PC-9 (cell line): Measurements from ENCODE around the gene ENAH. TPM values are rescaled to one million over a fixed set of nuclear protein-coding genes. Genes with fewer than 3 reads are reported as not detected.

Experiments used
- BruUV-seq: library from RNA; stranded (reverse); fragments of 400-500 nt; replicated peaks from 2 replicates; lab custom pipeline; 2021; lab: Mats Ljungman, UMichigan
- CTCF ChIA-PET: fragments of 300-600 bp; sonication (Branson Sonifier 250); formaldehyde crosslinking; loops from one replicate; lab custom pipeline; 2022; ENCODE audit warnings: antibody characterized with exemption; lab: Charles Lee
- POLR2A ChIA-PET: fragments of 300-600 bp; sonication (Branson Sonifier 250); formaldehyde crosslinking; loops from one replicate; lab custom pipeline; 2022; ENCODE audit warnings: antibody characterized with exemption; ENCODE audit not compliant: unreplicated experiment; lab: Charles Lee
- DNase-seq, 2 experiments: peaks; one replicate each; pipeline versions ENCODE4 v3.0.0 to v3.0.0-alpha.2; 2015 to 2022; ENCODE audit warnings: mixed read lengths in 1 of 2
- H2AFZ ChIP-seq: fragments of 200-600 bp; sonication (generic); 2 replicates; pipeline ENCODE4 v1.8.1; 2017; ENCODE audit warnings: antibody characterized with exemption
- H3F3A ChIP-seq: fragments of 200-600 bp; sonication (generic); 2 replicates; pipeline ENCODE4 v1.8.1; 2017; ENCODE audit warnings: antibody characterized with exemption, mild to moderate bottlenecking, low read depth; ENCODE audit not compliant: insufficient read depth
- H3K27ac ChIP-seq: fragments of 200-600 bp; sonication (generic); 2 replicates; pipeline ENCODE4 v1.6.1; 2016; ENCODE audit warnings: mixed run types
- H3K27me3 ChIP-seq: fragments of 200-600 bp; sonication (generic); 2 replicates; pipeline ENCODE4 v1.6.1; 2016; ENCODE audit warnings: low read depth, mixed run types; ENCODE audit not compliant: insufficient read depth
- H3K36me3 ChIP-seq: fragments of 200-600 bp; sonication (generic); 2 replicates; pipeline ENCODE4 v1.6.1; 2016; ENCODE audit warnings: low read depth, mixed run types
- H3K4me1 ChIP-seq: fragments of 200-600 bp; sonication (generic); replicated peaks from 2 replicates; pipeline ENCODE4 v1.6.1; 2016; ENCODE audit warnings: mixed run types; ENCODE audit not compliant: insufficient read depth
- H3K4me2 ChIP-seq: fragments of 200-600 bp; sonication (generic); 2 replicates; pipeline ENCODE4 v1.6.1; 2017; ENCODE audit warnings: mixed run types
- H3K4me3 ChIP-seq: fragments of 200-600 bp; sonication (generic); 2 replicates; pipeline ENCODE4 v1.6.1; 2016; ENCODE audit warnings: mixed run types
- H3K79me2 ChIP-seq: fragments of 200-600 bp; sonication (generic); 2 replicates; pipeline ENCODE4 v1.6.1; 2017; ENCODE audit warnings: low read depth, mixed run types
- H3K9me2 ChIP-seq: fragments of 200-600 bp; sonication (generic); 2 replicates; pipeline ENCODE4 v1.8.1; 2017; ENCODE audit warnings: mild to moderate bottlenecking; ENCODE audit not compliant: insufficient read depth
- H3K9me3 ChIP-seq: fragments of 200-600 bp; sonication (generic); 2 replicates; pipeline ENCODE4 v1.8.1; 2016; ENCODE audit warnings: low read depth; ENCODE audit not compliant: insufficient read depth
- H4K20me1 ChIP-seq: fragments of 200-600 bp; sonication (generic); 2 replicates; pipeline ENCODE4 v1.8.1; 2017; ENCODE audit not compliant: insufficient read depth
- EZH2 ChIP-seq: fragments of 200-600 bp; sonication (generic); IDR thresholded peaks from 2 replicates; pipeline ENCODE4 v1.8.0; 2017; ENCODE audit warnings: antibody characterized with exemption, low read depth
- intact Hi-C: fragments of 100-400 bp; cut with micrococcal nuclease; formaldehyde crosslinking; loops from one replicate; pipeline ENCODE4 v1.10.0; 2022; ENCODE audit not compliant: unreplicated experiment
- total RNA-seq: library from RNA; stranded (reverse); gene quantifications from 2 replicates; pipeline ENCODE4 v1.2.3, GENCODE V29; 2021
- TF ChIP-seq, protein P1 (sequence below): fragments of 200-600 bp; sonication (generic); conservative IDR thresholded peaks from 2 replicates; pipeline ENCODE4 v1.6.1; 2017; ENCODE audit warnings: mixed run types, antibody characterized with exemption, mild to moderate bottlenecking, moderate library complexity

ENAH gene
- total RNA-seq, 1 experiment from 2014 or later: 167 TPM

DNA sequence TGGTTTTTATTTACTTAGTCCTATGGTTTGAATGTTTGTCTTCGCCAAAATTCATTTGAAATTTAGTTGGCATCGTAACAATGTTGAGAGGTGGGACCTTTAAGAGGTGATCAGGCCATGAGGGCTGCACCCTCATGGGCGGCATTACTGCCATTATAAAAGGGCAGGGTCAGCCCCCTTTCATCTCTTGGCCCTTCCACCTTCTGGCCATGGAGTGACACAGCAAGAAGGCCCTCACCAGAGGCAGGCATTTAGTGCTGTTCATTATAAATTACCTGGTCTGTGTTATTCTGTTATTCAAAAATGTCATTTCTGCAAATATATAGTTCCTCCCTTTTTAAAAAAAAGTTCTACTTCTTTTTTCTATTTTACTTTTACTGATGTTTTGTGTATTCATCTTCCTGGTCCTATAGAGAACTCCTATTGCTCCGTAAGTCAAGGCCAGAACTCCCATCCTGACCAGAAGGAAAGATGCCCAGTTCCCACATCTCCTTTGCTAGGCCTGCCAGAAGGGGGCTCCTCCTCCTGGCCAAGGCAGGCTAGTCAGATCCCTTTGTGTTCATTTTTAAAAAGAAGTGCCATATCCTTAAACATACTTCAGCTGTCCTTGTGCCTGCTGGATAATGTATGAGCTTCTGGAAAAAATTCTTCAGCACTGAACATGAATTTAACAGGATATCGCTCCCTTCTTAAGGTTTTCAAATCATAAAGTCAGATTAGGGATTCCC is 215.0 kb downstream of the ENAH start:
- no peaks in the 10 kb centered on the region for H3K9me2 ChIP-seq
- TF ChIP-seq, protein P1, sequence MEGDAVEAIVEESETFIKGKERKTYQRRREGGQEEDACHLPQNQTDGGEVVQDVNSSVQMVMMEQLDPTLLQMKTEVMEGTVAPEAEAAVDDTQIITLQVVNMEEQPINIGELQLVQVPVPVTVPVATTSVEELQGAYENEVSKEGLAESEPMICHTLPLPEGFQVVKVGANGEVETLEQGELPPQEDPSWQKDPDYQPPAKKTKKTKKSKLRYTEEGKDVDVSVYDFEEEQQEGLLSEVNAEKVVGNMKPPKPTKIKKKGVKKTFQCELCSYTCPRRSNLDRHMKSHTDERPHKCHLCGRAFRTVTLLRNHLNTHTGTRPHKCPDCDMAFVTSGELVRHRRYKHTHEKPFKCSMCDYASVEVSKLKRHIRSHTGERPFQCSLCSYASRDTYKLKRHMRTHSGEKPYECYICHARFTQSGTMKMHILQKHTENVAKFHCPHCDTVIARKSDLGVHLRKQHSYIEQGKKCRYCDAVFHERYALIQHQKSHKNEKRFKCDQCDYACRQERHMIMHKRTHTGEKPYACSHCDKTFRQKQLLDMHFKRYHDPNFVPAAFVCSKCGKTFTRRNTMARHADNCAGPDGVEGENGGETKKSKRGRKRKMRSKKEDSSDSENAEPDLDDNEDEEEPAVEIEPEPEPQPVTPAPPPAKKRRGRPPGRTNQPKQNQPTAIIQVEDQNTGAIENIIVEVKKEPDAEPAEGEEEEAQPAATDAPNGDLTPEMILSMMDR: peak; percentile 52; the same call in 1 of the 2 replicates
- TF ChIP-seq EZH2: no peak
- H3F3A ChIP-seq: no peaks in the 10 kb centered on the region
- H3K79me2 ChIP-seq: no peaks in the 10 kb centered on the region
- H3K4me3 ChIP-seq: no peak overlapping the region
- H2AFZ ChIP-seq: no peak overlapping the region
- H3K4me2 ChIP-seq: no peak overlapping the region
- CTCF ChIA-PET: no interaction called here
- no peaks in the 10 kb centered on the region for H3K36me3 ChIP-seq
- BruUV-seq: no TSS peak
- H3K27me3 ChIP-seq: no peaks in the 10 kb centered on the region
- no peak for DNase-seq
- H3K9me3 ChIP-seq: no peaks in the 10 kb centered on the region
- no peak overlapping the region for H3K27ac ChIP-seq
- POLR2A ChIA-PET: no interaction called here
- no peaks in the 10 kb centered on the region for H4K20me1 ChIP-seq
- intact Hi-C loops: no loop called here
- no peaks in the 10 kb centered on the region for H3K4me1 ChIP-seq

Other genes starting within 250 kb of the ENAH start
- 128 and 158 TPM in 2 replicates for gene LBR, start 225.1 kb downstream of the ENAH start, total RNA-seq
- 291 and 406 TPM in 2 replicates for gene SRP9, start 124.7 kb upstream of the ENAH start, total RNA-seq
- 288 and 313 TPM in 2 replicates for gene EPHX1, start 157.0 kb upstream of the ENAH start, total RNA-seq
- 115 and 126 TPM in 2 replicates for gene TMEM63A, start 229.3 kb upstream of the ENAH start, total RNA-seq
- gene LEFTY1, start 236.0 kb upstream of the ENAH start, total RNA-seq: not detected in 2 replicates